GM19023 (cell line): ENCODE results near the gene DENND6B.
A peak's percentile ranks its signal among the peaks of the same experiment; 100 is the strongest.

Experiments
- ATAC-seq: cut with Tn5 transposase; IDR thresholded peaks from one replicate; pipeline ENCODE4 v1.9.1; 2021; ENCODE audit warnings: mild to moderate bottlenecking, moderate library complexity; ENCODE audit not compliant: unreplicated experiment

DENND6B gene

GRCh38 chr22:50316114-50317065 lies 10.4 kb downstream of the DENND6B start:
- no peak for ATAC-seq

DNA sequence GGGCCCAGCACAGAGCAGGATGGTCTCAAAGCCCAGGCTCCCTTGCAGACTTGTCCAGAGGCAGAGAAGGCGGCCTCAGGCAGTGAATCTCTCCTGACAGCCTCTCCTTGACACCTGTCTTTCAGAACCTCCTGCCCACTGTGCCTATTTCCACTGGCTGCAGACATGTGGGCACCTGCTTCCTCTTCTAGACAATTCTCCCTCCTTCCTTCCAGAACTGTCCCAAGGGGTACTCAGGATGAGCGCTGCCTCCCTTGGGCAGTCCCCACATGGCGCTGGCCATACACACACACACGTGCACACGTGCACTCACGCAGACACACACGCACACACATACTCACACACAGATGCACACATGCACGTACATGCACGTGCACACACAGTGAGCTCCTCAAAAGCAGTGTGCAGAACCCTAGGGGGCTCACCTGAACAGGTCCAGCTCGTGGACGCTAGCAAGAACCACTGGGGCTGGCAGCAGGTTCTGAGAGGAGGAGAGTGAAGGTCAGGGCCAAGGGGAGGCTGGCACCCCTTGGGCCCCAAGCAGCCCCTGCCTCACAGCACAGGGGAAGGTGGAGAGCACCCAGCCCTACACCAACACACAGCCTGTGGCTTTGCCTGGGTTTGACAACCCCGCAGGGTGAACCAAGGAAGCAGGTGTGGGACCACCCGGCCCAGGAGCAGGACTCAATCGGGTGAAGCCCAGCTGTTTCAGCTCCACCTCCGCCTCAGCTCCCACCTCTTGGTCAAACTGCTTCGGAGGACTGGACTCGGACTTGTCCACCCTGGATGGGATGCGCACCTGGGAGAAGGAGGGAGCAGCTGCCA lies 11.3 kb downstream of the DENND6B start:
- no peak for ATAC-seq

DNA sequence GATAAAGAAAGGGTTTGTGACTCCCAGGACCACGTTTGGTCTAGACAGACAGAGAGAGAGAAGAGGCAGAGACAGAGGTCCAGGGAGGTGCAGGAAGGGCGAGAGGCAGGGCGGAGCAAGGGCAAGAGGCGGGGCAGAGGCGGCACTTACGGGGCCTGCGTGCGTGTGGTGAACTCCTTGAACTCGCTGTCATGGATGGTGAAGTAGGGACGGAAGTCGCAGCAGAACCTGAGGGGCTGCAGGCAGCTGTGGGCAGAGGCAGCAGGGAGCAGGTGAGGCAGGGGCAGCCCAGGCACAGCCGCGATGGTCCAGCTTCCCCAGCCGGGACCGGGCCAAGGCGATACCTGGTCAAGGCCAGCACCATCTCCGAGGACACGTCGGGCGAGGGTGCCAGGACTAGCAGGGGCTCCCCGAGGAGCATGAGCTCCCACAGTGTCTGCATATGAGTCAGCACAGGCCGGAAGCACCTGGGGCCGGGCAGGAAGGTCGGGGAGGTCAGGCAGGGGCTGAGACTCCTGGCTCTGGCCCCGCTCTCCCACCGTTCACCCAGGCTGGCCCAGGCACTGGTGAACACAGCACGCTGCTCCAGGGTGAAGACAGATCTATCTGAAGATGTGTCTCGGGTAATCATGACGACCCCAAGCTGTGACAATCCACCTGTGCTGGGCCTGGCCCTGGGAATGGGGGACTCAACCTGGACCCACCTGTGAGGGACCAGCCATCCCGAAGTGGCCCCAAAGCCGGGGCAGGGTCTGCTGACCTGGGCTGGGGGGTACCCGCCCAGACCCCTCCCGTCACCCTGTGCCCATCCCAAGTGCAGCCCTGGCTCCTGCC lies 12.1 kb downstream of the DENND6B start:
- ATAC-seq: peak; percentile 82

- no peak for ATAC-seq
These were observed 12.7 kb downstream of the DENND6B start for GRCh38 chr22:50314081-50314454.

GRCh38 chr22:50313600-50313999 lies 13.2 kb downstream of the DENND6B start:
- no peak for ATAC-seq

DNA sequence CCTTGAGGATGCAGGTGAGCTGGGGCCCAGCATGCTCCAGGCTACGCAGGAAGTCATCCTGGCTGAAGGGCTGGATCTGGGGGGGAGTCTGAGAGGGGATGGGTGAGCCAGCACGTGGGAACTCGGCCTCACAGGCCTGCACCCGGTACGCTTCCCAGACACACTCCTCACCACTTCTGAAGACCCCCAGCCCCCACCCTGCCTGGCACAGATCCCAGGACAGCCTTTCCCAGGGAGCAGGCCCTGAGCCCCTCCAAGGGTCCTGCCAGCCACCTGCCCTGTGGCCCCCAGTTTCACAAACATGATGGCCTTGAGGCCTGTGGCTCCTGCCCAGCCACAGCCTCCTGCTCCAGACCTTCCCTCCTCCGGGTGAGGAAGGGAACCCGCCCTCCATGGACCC lies 13.8 kb downstream of the DENND6B start:
- no peak for ATAC-seq

- no peak for ATAC-seq
These were observed 14.4 kb downstream of the DENND6B start for GRCh38 chr22:50312371-50312770.

DNA sequence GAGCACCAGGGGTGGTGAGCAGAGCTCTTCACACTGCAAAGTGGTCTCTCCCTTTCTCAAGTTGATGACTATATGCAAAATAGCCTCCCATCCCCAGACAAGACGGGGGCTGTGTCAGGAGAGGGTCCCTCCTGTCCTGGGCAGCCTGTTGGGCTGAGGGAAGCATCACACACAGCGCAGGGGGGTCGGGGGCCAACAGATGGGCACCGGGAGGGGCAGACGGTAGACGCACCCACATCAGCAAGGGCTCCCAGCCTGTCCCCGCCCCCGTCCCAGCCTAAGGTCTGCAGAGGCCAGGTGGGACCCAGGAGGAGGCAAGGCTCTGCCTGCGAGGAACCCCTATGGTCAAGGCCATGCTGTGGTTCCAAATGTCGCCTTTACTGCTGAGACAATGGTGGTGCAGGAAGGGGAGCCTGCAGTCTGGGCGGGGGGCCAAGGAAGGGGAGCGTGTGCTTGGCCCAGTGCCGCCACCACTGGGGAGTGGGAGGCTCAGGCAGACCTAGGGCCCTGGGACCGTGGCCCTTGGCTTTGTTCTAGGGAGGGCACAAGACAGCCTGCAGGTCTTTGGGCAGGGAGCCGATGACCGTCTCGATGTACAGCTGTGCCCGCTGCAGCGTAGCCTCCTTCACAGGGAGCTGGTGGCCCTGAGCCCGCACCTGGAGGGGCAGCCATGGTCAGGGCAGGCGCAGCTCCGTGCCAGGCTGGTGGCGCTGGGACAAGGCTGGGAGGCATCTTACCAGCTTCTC lies 15.0 kb downstream of the DENND6B start:
- no peak for ATAC-seq

DNA sequence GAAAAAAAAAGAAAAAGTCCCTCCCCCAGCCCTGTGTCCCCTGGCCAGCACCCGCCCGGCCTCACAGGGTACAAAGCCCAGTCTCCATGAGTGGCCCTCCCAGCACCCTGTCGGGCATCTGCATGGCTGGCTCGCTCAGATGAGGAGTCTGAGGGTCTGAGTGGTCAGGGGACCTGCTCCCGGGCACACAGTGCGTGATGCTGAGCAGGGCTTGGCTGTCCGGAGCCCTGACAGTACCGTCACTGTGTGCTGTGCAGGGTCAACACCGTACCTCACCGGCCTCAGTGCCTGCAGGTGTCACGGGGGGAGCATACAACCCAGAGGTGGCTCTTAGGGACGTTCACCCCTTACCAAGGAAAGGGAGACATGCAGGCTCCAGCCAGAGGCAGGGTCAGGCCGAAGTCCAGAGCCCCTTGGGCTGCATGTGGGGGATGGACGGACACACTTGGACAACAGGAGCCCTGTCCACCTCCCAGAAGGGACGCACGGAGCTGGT lies 15.8 kb downstream of the DENND6B start:
- no peak for ATAC-seq

DNA sequence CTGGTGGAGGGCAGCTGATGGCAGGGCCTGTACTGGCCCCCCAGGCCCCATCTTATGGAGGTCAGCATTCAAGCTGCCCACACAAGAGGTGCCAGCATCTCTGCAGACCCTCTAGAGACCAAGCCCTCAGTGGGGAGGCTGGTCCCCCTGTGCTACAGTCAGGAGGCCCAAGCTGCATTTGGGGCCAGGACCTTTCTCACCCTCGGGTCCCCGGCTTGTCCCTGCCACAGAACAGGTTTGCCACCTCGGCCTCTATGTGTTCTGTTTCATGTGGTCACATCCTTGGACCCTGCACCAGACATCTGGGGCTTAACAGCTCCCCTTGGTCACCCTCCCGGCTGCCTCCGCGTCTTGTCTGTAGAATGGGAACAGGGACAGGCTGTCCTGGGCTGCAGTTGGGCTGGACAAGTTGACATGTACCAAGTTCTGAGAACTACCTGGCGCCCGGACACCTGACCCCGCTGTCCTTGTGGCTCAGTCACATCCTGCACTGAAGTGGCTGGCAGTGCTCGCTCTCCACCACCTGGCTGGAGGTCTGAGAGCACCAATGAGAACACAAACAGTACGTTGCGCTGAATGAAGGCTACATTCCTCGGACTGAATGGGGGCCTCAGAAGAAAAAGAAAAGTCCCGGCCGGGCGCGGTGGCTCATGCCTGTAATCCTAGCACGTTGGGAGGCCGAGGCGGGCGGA lies 16.6 kb downstream of the DENND6B start:
- ATAC-seq: no peak

DNA sequence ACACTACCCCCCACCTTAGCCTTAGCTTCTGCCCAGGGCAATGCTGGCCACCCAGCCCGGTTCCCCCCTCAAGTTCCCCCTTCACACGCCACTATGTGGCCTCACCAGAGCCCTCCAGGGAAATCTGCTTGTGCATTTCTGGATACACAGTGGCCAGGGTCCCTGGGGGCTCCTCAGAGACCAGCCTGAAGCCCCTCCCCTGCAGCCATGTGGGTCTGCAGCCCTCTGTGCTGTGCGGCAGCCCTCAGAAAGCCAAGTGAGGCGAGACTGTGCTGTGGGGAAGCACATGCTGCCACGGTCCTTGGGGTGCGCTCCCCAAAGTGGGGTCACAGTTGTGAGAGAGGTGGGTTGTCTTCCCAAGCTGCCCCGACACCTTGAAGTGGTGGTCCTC lies 17.2 kb downstream of the DENND6B start:
- no peak for ATAC-seq

DNA sequence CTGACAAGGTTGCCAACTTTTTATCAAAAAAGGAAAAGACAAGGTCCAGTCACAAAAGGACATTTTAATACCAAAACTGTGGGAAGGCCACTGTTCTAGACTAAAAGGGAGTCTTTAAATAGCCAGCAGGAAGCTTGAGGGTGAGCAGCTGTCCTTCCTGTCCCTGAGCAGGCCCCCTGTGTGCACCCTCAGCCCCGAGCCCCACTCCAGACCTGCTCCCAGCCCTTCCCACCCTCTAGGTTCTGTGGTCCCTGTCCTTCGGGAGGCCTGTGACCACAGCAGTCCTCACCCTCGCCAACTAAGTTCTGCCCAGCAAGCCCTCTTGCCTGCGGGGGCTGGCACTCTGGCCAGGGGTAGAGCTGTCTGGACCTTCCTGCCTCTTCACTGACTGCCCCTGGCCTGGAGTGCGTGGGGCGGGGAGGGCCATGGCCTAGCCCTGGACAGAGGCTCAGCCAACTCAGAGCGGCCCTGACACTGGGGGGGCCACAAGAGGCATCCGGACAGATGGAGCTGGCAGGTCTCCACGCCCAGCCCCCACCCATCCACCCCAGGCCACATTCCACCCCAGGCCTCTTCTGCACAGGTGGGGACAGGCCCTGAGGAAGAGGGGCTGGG lies 17.7 kb downstream of the DENND6B start:
- ATAC-seq: no peak

DNA sequence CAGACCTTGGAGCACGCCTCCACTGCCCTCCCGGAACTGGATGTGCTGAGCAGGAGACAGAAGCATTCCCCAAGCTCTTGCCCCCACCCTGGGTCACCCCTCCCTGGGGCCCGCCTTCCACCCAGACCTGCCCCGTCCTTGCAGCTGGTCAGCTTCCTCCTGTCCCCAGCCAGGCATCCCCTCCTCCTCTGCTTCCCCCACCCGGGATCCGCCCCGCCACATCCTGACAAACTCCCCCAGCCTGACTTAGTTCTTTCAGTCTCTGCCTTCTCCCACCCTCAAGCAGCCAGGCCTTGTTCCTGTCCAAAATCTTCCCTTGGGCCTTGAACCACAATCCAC lies 18.2 kb downstream of the DENND6B start:
- ATAC-seq: no peak

- ATAC-seq: no peak
These were observed 18.8 kb downstream of the DENND6B start for GRCh38 chr22:50307890-50308596.

DNA sequence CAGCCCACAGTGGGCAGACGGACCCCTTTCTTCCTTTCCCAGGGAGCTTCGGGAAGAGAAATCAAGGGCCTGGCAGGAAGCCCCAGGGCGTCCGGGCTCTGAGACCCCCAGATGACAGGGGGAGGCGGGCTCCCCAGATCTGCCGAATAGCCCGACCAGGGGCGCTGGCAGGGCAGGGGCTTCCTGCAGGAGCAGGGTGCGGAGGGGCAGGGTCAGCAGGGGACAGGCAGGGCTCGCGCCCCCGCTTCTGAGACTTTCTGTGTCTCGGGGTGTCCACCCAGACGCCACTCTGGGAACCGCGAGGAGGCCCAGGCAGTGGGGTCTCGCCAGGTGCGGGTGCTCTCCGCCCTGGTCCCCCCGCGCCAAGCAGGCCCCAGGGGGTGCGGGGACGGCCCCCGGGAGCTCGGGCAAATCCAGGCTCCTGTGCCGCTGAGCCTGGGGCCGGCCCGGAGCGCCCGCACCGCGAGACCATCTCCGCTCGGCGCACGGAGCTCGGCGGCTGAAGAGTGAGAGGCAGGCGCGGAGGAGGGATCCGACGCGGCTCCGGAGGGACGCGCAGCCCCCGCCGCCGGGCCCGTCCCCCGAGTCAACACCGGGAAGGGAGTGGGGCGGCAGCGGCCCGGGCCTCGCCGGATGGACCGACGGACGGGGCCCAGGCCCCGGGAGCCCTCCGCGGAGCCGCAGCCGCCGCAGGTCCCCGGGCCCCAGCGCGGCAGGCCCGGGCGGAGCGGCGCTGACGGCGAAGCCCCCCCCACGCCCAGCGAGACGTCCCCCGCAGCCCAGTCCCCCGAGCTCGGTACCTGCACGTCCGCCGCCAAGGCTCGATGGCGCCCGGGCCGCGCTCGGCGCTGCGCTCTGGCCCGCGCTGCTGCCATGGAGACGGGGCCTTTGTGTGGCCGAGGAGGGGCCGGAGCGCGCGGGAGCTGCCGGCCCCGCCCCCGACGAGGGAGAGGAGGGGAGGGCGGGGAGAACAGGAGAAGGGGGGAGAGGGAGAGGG lies 19.8 kb downstream of the DENND6B start, which contains the start of gene PLXNB2:
PLXNB2 (minus strand) TSS at position 894 of the 997 bp plus-strand sequence. CDS start 17,062 bp downstream, outside the sequence.
- peak; percentile 50 for ATAC-seq

DNA sequence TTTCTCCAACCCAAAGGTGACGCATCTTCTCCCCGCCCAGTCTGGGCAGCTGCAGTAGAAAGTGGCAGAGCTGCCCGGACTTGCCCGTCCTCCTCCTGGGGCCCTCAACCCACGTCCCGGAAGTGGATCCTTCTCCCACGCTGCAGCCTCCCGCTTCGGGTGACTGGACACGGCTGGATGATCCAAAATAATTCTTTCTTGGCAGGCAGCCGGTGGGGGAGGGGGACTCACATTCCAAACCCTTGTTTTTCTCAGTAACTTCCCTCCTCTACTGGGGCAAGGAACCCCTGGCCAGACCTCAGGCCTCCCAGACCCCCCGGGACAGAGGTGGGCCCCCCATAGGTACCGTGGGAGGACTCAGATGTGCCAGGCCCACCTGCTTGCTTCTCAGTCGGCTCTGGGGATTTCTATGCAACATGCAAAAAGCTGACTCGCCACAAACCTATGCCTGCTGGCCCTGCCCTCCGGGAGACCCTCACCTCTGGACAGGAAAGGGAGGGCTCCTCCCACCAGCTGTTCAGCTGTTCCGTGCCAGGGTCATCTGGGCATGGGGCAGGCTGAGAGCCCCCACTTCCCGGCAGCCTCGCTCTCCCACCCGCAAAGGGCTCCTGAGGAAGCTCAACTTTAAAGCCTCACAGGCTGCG lies 20.8 kb downstream of the DENND6B start:
- no peak for ATAC-seq
